A204.1 (cell line): ENCODE data around the gene SH3BP2.
"Not testable (repeated sequence)": the region's sequence is repeated elsewhere in the genome, so short reads cannot be mapped to it uniquely, and the experiment has no call there.

Experiments used
- FAIRE-seq: peaks from 2 replicates; lab custom pipeline; 2012; peaks lifted over from hg19 to GRCh38; lab: Jason Lieb, UNC

SH3BP2 gene

GRCh38 chr4:2762486-2763370 is 30.2 kb upstream of the SH3BP2 start:
- not testable (repeated sequence) for FAIRE-seq

GRCh38 chr4:2763511-2763967 is 29.3 kb upstream of the SH3BP2 start:
- no peak for FAIRE-seq

- no peak for FAIRE-seq
Measured at GRCh38 chr4:2765832-2766526, 26.9 kb upstream of the SH3BP2 start.

- no peak for FAIRE-seq
Measured at GRCh38 chr4:2767046-2767704, 25.7 kb upstream of the SH3BP2 start.

GRCh38 chr4:2767705-2768074 is 25.2 kb upstream of the SH3BP2 start:
- no peak for FAIRE-seq

- FAIRE-seq = no peak
Measured at GRCh38 chr4:2768124-2768523, 24.8 kb upstream of the SH3BP2 start.

- FAIRE-seq = no peak
Measured at GRCh38 chr4:2768921-2769336, 24.0 kb upstream of the SH3BP2 start.

- no peak for FAIRE-seq
Measured at GRCh38 chr4:2771264-2771663, 21.6 kb upstream of the SH3BP2 start.

- FAIRE-seq = not testable (repeated sequence)
Measured at GRCh38 chr4:2780643-2781042, 12.2 kb upstream of the SH3BP2 start.

GRCh38 chr4:2781911-2782310 is 11.0 kb upstream of the SH3BP2 start:
- FAIRE-seq = no peak

GRCh38 chr4:2783790-2784189 is 9.1 kb upstream of the SH3BP2 start:
- FAIRE-seq = no peak

GRCh38 chr4:2785613-2786012 is 7.3 kb upstream of the SH3BP2 start:
- no peak for FAIRE-seq

- no peak for FAIRE-seq
Measured at GRCh38 chr4:2786152-2786671, 6.7 kb upstream of the SH3BP2 start.

GRCh38 chr4:2786794-2787229 is 6.1 kb upstream of the SH3BP2 start:
- no peak for FAIRE-seq

GRCh38 chr4:2787230-2788100 is 5.4 kb upstream of the SH3BP2 start:
- FAIRE-seq = no peak

- no peak for FAIRE-seq
Measured at GRCh38 chr4:2788101-2788500, 4.8 kb upstream of the SH3BP2 start.

- FAIRE-seq = no peak
Measured at GRCh38 chr4:2788532-2789103, 4.3 kb upstream of the SH3BP2 start.

- no peak for FAIRE-seq
Measured at GRCh38 chr4:2789351-2789750, 3.5 kb upstream of the SH3BP2 start.

GRCh38 chr4:2789793-2790582 is 2.9 kb upstream of the SH3BP2 start:
- FAIRE-seq = no peak
